HUES6 (cell line): ENCODE results near the gene KCNT2.

ENCODE experiments used
- H3K27ac ChIP-seq: 2 replicates; pipeline ENCODE4 v1.7.0; 2013; ENCODE audit warnings: low read depth, mild to moderate bottlenecking, low read length, inconsistent platforms
- H3K27me3 ChIP-seq: 2 replicates; pipeline ENCODE4 v1.6.1; 2013; ENCODE audit warnings: low read length; ENCODE audit not compliant: control insufficient read depth, insufficient read depth
- H3K36me3 ChIP-seq: 2 replicates; pipeline ENCODE4 v1.6.1; 2013; ENCODE audit warnings: low read length; ENCODE audit not compliant: control insufficient read depth, insufficient read depth
- H3K4me1 ChIP-seq: 2 replicates; pipeline ENCODE4 v1.6.1; 2013; ENCODE audit warnings: low read length; ENCODE audit not compliant: control insufficient read depth, insufficient read depth
- H3K4me3 ChIP-seq: 2 replicates; pipeline ENCODE4 v1.5.1; 2013; ENCODE audit warnings: low read depth, low read length
- H3K9ac ChIP-seq: one replicate; pipeline ENCODE4 v1.6.1; 2013; ENCODE audit warnings: mild to moderate bottlenecking, low read length
- H3K9me3 ChIP-seq: 2 replicates; pipeline ENCODE4 v1.6.1; 2013; ENCODE audit warnings: low read depth, low read length; ENCODE audit not compliant: control insufficient read depth, insufficient read depth

KCNT2 gene

DNA sequence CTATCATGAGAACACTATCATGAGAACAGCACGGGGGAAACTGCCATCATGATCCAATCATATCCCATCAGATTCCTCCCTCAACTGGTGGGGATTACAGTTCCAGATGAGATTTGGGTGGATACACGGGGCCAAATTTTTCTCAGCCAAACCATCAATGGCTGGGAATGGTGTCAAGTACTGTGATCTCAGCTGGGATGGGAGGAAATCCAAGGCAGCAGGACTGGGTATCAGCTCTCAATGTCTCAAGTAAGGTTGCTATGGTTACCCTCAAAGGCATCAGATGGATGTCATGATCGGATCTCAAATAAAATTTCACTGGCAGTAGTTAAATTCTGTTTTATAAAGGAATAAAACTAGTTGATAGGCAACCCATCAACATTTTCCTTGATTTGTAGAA is 399.0 kb downstream of the KCNT2 start:
- no peaks in the 10 kb centered on the region for H3K27me3 ChIP-seq
- no peak overlapping the region for H3K4me3 ChIP-seq
- H3K36me3 ChIP-seq, result no peaks in the 10 kb centered on the region
- no peaks in the 10 kb centered on the region; the same call in 1 of the 2 replicates for H3K9me3 ChIP-seq
- no peak overlapping the region for H3K9ac ChIP-seq
- H3K27ac ChIP-seq, result no peak overlapping the region
- no peaks in the 10 kb centered on the region for H3K4me1 ChIP-seq

DNA sequence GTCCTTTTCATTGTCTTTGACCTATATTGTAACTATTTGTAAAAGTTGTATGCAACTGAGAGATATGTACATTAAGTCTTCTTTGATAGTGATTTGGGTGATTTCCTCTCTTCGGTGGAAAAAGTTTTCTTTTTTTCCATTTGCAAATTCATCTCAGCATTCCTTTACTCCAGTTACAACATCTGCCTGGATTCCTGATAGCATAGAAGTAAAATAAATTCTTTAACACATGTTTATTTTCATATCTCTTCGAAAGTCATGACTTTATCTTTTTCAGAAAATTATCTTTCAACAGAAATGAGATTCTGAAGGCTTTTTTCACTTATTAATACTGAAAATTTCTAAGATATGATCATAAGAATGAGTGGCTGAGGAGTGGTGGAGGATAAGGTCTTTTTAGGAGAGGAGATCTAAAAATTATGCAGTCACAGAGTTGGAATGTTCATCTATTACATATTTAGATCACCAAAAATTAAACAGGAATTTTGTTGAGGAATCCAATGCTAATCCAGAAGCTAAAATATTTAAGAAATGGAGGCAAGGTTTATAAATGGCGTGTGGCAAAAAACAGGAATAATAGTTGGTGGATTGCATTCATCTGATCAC is 400.5 kb downstream of the KCNT2 start:
- H3K9me3 ChIP-seq, result no peaks in the 10 kb centered on the region; the same call in 1 of the 2 replicates
- no peaks in the 10 kb centered on the region for H3K4me1 ChIP-seq
- H3K36me3 ChIP-seq, result no peaks in the 10 kb centered on the region
- H3K27me3 ChIP-seq, result no peaks in the 10 kb centered on the region
- H3K4me3 ChIP-seq, result no peak overlapping the region
- no peak overlapping the region for H3K27ac ChIP-seq
- H3K9ac ChIP-seq, result no peak overlapping the region

DNA sequence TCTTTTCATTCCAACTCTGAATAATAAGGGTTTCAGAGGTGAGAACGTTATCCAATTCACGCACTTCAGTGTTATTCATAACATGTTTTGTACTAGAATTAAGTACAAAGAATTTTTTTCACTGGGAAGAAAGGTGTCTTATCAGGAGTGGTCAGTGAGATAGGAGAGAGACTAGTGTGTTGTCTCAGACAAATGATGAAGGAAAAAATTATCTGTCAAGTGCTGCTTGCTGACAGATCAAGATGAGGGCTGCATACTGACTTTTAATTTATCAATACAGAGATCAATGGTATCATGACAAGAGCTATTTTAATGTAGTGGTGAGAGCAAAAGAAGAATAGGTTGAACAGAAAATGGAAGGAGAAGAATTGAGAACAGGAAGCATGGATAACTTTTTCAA is 402.4 kb downstream of the KCNT2 start:
- H3K36me3 ChIP-seq, result no peaks in the 10 kb centered on the region
- H3K4me3 ChIP-seq, result no peak overlapping the region
- H3K27ac ChIP-seq, result no peak overlapping the region
- H3K4me1 ChIP-seq, result no peaks in the 10 kb centered on the region
- no peak overlapping the region for H3K9ac ChIP-seq
- H3K27me3 ChIP-seq, result no peaks in the 10 kb centered on the region
- H3K9me3 ChIP-seq, result no peaks in the 10 kb centered on the region; the same call in 1 of the 2 replicates

DNA sequence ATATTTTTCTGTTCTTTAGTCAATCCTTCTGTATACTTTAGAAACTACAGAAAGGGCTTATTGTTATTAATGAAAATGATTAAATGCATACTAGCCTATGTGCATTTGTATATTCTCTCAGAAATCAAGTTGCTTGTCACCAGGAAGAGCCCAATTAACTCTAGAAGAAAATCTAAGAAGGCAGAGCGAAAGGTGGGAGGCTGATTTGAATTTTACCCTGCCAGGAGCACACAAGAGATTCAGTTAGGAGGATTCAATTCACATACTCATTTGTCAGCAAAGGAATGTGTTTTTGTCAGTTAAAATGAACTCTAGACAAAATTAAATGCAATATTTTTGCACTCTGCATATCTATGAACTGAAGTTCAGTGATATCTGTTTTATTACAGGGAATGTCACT is 411.8 kb downstream of the KCNT2 start:
- Histone ChIP-seq H3K9ac (no peak overlapping the region), H3K27ac (no peak overlapping the region), H3K4me3 (no peak overlapping the region), H3K36me3 (no peaks in the 10 kb centered on the region), H3K4me1 (no peaks in the 10 kb centered on the region), H3K27me3 (no peaks in the 10 kb centered on the region), H3K9me3 (peaks cover 8% of the 10 kb centered on the region)

DNA sequence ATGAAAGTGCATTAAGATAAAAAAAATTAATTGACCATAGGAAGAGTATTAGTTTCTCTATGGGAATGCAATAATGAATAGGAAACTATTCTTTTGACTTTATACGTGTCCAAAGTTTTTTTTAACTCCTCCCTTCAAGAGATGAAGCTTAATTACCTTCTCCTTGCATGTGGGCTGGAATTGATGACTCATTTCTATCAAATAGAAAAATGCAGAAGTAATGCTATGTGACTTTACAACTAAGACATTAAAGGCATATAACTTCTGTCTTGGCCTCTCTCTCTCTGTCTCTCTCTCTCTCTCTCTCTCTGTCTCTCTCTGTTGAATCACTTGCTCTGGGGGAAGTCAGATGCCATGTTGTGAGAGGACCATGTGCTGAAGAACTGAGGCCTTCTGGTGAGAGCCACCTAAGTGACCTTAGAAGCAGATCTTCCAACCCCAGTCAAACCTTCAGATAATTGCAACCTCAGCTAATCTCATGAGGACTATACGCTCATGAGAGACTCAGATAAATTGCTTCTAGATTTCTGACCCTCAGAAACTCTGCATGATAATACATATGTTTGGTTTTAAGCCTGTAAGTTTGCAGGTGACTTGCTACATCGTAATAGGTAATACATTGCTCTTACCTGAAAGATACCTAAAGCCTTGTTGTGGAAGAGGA is 414.2 kb downstream of the KCNT2 start:
- H3K27ac ChIP-seq, result no peak overlapping the region

DNA sequence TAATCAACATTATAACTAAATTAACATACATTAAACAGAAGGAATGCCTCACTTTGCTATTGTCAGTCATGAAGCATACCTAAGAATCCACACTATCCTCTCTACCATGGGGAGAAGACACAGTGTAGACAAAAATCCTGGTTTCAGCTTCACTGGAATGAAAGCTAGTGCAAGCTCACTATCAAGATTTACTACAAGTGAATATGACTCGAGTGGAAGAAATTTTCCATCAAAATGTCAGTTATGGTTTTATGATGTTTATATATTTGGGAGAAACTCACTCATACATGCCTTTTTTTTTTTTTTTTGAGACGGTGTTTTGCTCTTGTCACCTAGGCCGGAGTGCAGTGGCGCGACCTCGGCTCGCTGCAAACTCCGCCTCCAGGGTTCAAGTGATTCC is 424.3 kb downstream of the KCNT2 start:
- Histone ChIP-seq H3K27ac (no peak overlapping the region), H3K9me3 (no peaks in the 10 kb centered on the region), H3K36me3 (no peaks in the 10 kb centered on the region), H3K4me1 (peaks cover 10% of the 10 kb centered on the region; the same call in 1 of the 2 replicates), H3K9ac (no peak overlapping the region), H3K4me3 (no peak overlapping the region), H3K27me3 (no peaks in the 10 kb centered on the region)

More for the DNA sequence above, 414.2 kb downstream of the KCNT2 start:
- Histone ChIP-seq H3K9ac (no peak overlapping the region), H3K36me3 (no peaks in the 10 kb centered on the region), H3K4me1 (no peaks in the 10 kb centered on the region), H3K27me3 (no peaks in the 10 kb centered on the region), H3K4me3 (no peak overlapping the region), H3K9me3 (peaks cover 8% of the 10 kb centered on the region)

DNA sequence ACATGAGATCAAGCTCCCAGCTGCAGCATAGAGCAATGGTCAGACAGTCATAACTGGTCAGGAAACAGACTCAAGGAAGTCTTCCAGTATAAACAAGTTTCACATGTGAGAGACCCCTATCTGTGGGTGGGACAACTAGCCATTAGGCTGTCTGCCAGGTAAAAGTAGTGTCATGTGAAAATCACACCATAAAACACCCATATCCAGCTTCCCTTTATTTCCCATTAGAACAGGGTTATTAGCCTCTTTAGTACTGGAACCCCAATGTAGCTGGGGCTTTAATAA is 426.7 kb downstream of the KCNT2 start:
- Histone ChIP-seq H3K4me1 (peaks cover 10% of the 10 kb centered on the region; the same call in 1 of the 2 replicates), H3K36me3 (no peaks in the 10 kb centered on the region), H3K9ac (no peak overlapping the region), H3K27me3 (no peaks in the 10 kb centered on the region), H3K9me3 (no peaks in the 10 kb centered on the region), H3K27ac (no peak overlapping the region), H3K4me3 (no peak overlapping the region)

DNA sequence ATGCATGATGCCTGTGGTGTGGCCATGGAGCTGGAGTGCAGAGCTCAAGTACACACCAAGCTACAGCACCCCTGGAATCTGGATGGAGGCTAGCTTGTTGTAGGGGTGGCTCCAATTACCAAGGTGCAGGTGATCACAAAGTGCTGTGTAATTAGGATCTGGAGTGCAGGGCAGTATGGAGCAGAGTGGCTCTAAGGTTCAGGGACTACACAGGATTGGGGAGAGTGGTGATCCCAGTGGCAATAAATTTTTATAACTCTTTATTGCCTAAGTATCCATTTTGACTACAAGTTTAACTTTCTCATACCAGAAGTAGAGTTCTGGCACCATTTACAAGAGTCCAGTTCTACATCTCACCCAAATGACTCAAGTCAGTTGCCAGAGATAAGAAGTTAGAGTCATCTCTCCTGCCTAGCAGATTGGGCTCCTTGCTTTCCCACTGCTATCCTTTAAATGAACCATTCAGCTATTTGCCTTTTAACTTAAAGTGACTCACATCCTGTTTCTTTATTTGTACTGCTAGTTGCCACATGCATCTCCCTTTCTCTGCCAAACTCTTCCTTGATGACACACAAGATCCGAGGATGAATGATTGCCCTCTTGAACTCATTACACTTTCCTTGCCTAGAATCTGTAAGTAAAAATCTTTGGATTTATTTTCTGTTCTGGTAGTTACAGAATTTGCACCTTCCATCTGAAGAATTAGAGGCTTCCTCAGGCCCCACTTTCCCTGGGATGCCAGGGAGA is 427.2 kb downstream of the KCNT2 start:
- peaks cover 10% of the 10 kb centered on the region; the same call in 1 of the 2 replicates for H3K4me1 ChIP-seq
- H3K36me3 ChIP-seq, result no peaks in the 10 kb centered on the region
- H3K27me3 ChIP-seq, result no peaks in the 10 kb centered on the region
- no peak overlapping the region for H3K27ac ChIP-seq
- no peak overlapping the region for H3K4me3 ChIP-seq
- no peak overlapping the region for H3K9ac ChIP-seq
- no peaks in the 10 kb centered on the region for H3K9me3 ChIP-seq

DNA sequence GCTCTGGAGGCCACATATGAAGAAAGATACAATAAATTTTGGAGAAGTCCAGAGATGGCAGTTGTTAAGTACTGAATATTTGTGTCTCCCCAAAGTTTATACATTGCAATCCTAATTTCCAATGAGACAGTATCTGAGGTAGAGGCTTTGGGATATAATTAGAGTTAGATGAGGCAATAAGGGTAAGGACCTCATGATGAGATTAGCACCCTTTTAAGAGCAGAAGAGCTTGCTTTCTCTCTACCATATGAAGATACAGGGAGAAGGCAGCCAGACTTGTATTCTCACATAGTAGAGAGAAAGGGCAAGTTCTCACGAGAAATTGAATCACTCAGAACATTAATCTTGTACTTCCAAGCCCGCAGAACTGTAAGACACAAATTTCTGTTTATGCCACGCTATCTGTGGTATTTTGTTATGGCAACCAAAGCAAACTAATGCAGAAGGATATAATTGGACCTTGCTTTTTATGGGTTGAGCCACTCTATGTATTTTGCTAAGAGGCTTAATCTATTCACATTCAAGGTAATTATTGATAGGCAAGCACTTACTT is 430.1 kb downstream of the KCNT2 start:
- H3K9ac ChIP-seq, result no peak overlapping the region
- peaks cover 10% of the 10 kb centered on the region; the same call in 1 of the 2 replicates for H3K4me1 ChIP-seq
- H3K27ac ChIP-seq, result no peak overlapping the region
- no peaks in the 10 kb centered on the region for H3K36me3 ChIP-seq
- H3K27me3 ChIP-seq, result no peaks in the 10 kb centered on the region
- H3K9me3 ChIP-seq, result no peaks in the 10 kb centered on the region
- no peak overlapping the region for H3K4me3 ChIP-seq
